Measurements from ENCODE around the gene SPSB1.

Gene SPSB1

GRCh38 chr1:9360371-9361064 is 67.8 kb downstream of the SPSB1 start:
- DNase-seq (ENCODE audit: low read depth in 1 of 2, low spot score in 1 of 2) = no peak
- Histone ChIP-seq H3K4me3 (replicated peaks; ENCODE audit: insufficient read depth, low read length) (no peak overlapping the region), H3K27me3 (ENCODE audit: insufficient read depth, poor library complexity, severe bottlenecking) (peaks cover 2% of the 10 kb centered on the region), H3K27ac (replicated peaks) (no peak overlapping the region)
- TF ChIP-seq GABPA (IDR thresholded peaks at IDR 0.05; ENCODE audit: low read depth) = no peak
- no peak for TF ChIP-seq REST (IDR thresholded peaks at IDR 0.05; ENCODE audit: insufficient replicate concordance, low read depth)
- TF ChIP-seq CTCF (IDR thresholded peaks at IDR 0.05; ENCODE audit: insufficient read depth, low read length) = no peak
- TF ChIP-seq SPI1 (IDR thresholded peaks at IDR 0.05; ENCODE audit: borderline replicate concordance, low read depth) = no peak
- no peak for TF ChIP-seq POLR2AphosphoS5 (IDR thresholded peaks at IDR 0.05; ENCODE audit: low read depth)

DNA sequence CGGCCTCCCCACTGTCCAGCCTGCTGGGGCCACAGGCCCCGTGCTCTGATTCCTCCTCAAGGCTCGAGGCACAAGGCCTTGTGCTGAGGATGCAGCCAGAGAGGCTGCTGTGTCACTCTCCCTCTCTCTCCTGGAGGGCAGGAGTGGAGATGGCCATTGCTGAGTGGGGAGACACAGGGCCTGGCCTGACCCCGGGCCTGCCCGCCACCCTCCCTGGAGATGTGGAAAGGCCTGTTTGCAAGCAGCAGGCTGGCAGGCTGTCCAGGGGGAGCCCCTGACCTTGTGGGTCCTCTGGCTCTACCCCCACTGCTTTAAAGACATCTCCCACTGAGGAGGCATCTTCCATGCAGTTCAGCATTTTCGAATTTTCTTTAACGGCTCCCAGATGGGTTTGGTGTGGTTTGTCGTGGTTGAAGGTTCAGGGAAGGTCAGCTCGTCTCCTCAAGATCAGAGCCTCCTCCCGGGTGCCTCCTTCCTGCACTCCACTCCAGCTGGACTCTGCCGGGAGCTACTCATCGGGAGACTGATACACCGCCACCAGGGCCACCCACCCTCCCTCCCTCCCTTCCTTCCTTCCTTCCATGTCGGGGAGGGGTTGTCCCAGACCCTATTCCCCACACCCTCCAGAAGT is 69.1 kb downstream of the SPSB1 start:
- peaks cover under 1% of the 10 kb centered on the region for H3K27me3 ChIP-seq (ENCODE audit: insufficient read depth, poor library complexity, severe bottlenecking)
- DNase-seq (ENCODE audit: low read depth in 1 of 2, low spot score in 1 of 2) = no peak
- TF ChIP-seq GABPA (IDR thresholded peaks at IDR 0.05; ENCODE audit: low read depth) (no peak), CTCF (IDR thresholded peaks at IDR 0.05; ENCODE audit: insufficient read depth, low read length) (no peak), REST (IDR thresholded peaks at IDR 0.05; ENCODE audit: insufficient replicate concordance, low read depth) (no peak), SPI1 (IDR thresholded peaks at IDR 0.05; ENCODE audit: borderline replicate concordance, low read depth) (no peak), POLR2AphosphoS5 (IDR thresholded peaks at IDR 0.05; ENCODE audit: low read depth) (no peak)
- no peak overlapping the region; the same call in 1 of the 2 replicates for H3K27ac ChIP-seq (replicated peaks)
- H3K4me3 ChIP-seq (replicated peaks; ENCODE audit: insufficient read depth, low read length) = no peak overlapping the region

GRCh38 chr1:9362488-9362887 is 69.8 kb downstream of the SPSB1 start:
- Histone ChIP-seq H3K27ac (replicated peaks) (peak overlapping the region; percentile 41), H3K4me3 (replicated peaks; ENCODE audit: insufficient read depth, low read length) (peak overlapping the region; percentile 19; the same call in 1 of the 2 replicates), H3K27me3 (ENCODE audit: insufficient read depth, poor library complexity, severe bottlenecking) (no peaks in the 10 kb centered on the region)
- 0 out of 2 replicates have a peak, but pooled peaks have one; percentile 16 for TF ChIP-seq POLR2AphosphoS5 (IDR thresholded peaks at IDR 0.05; ENCODE audit: low read depth)
- peak; percentile 94 for TF ChIP-seq SPI1 (IDR thresholded peaks at IDR 0.05; ENCODE audit: borderline replicate concordance, low read depth)
- TF ChIP-seq REST (IDR thresholded peaks at IDR 0.05; ENCODE audit: insufficient replicate concordance, low read depth) = no peak
- DNase-seq (ENCODE audit: low read depth in 1 of 2, low spot score in 1 of 2) = peak in 1 of 2 experiments; percentile 72

Measured in HL-60 (cell line).